Left kidney (tissue), 8 donors: ENCODE data around the gene PTPN5. TPM values are rescaled to one million over a fixed set of nuclear protein-coding genes. Genes with fewer than 3 reads are reported as not detected.
"Not testable (repeated sequence)": the region's sequence is repeated elsewhere in the genome, so short reads cannot be mapped to it uniquely, and the experiment has no call there.

Experiments used
- DNase-seq: peaks from one replicate; pipeline ENCODE4 v3.0.0-alpha.2; 2013
- long read RNA-seq, 8 donors: transcript quantifications; one replicate each; lab custom pipeline, GENCODE V29; 2026
- polyA plus RNA-seq: library from polyadenylated mRNA; unstranded; fragments of 120-200 nt; gene quantifications from one replicate; pipeline ENCODE4 v1.2.1, GENCODE V29; 2013; ENCODE audit not compliant: insufficient read length

Gene PTPN5
- 0.81 TPM for polyA plus RNA-seq
- long read RNA-seq, donor 1, result 0 reads
- long read RNA-seq, donor 2, result 0 reads
- long read RNA-seq, donor 3, result 0 reads
- long read RNA-seq, donor 4, result 0 reads
- long read RNA-seq, donor 5, result 0 reads
- long read RNA-seq, donor 6, result 0 reads
- long read RNA-seq, donor 7, result 0 reads
- long read RNA-seq, donor 8, result 0 reads

DNA sequence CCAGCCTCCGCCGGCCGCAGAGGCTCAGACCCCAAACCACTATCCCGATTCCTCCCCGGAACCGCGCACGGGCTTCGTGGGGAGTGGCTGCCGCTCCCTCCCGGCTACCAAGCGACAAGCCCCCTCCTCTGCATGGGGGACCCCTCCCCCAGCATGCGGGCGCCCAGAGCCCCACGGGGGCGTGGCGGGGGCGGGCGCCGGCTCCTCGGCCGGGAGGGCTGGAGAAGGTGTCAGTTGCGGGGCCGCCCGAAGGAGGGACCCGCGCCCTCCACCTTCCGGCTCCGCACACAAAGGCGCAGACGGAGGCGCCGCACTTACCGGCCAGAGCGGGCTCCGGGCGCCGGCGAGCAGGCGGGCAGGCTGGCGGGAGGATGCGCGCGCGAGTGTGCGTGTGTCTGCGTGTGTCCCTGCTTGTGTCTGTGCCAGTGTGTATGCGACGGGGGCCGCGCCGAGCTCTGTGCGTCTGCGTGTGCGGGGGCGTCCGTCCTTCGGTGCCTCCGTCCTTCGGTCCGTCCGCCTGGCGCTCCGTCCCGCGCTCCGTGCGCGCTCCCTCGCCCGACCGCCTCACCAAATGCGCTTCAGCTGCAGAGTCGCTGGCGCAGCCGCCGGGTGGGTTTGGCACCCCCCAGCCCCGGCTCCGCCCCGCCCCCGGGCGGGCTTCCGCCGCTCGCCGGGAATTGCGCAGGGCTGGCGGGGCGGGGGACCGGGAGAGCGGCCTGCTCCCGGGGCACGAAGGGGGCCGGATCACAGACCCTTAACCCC, at the start of gene PTPN5:
TSS of gene PTPN5 (minus strand) at position 592 of the 762 bp plus-strand sequence. CDS start 19,840 bp downstream, outside the sequence.
- peak; percentile 27 for DNase-seq

DNA sequence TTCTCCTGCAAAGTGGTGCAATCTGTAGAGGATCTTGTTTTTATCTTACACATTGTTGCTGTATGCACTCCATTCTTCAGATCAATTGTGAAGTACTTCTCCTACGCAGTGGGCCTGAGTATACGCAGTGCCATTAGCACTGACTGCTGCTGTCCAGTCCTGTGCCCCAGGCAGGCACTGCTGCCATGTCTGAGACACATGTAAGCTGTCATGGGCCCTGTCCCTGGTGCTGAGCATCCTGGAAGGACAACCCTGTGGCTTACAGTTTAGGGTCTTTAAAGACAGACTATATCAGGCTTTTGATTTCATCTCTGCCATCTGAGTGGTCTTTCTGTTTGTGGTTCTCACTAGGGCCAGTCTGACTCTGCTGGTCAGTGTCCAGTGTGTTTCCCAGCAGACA, 44.8 kb upstream of the PTPN5 start:
- peak; percentile 18 for DNase-seq

DNA sequence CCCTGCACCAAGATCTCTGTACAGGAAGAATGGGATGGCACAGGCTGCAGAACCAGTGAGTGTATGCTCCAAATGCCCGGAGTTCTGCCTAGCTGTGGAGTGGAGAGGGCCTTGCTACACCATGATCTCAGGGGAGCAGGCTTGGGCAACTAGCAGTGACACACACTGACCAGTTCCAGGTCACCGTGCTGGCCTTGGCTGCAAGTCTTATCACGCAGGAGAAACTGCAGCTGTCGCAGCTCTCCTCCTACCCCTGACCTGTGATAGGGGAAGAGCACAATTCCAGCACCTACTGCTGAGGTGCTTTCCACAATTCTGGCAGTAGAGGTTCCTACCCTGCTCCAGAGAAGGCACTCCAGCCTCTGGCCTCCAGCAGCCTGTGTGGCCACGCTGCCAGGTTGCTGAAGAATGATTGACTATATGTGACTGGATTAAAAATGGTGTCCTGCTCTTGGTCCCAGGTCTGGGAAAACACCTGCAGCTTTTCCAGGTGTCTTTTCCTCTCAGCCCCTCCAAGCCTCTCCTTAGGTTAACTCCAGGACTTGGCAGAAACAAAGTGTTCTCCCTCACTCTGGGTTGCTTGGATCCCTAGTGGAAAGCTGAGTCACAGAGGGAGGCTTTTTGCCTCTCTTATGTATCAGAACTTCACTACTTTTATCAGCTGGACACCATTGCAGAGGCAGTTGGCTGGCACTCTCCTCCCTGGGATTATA, 43.3 kb upstream of the PTPN5 start:
- DNase-seq, result no peak

DNA sequence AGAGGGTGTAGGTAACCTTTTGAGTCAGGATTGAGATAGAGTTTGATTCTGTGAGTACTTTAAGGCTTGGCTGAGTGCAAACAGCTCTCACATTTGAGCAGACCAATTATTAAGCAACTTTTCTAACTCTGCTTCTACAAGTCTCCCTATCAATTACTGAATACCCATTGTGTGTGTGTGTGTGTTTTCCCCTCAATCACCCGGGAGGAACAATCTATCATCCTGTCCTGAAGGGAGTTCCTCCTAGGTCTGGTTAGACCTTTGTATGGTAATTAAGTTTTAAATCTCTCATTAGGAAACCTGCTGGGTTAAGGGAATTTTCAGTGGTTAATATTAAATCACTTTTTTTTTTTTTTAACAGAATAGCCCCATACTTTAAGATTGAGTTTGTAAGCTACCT, 28.6 kb upstream of the PTPN5 start:
- not testable (repeated sequence) for DNase-seq

DNA sequence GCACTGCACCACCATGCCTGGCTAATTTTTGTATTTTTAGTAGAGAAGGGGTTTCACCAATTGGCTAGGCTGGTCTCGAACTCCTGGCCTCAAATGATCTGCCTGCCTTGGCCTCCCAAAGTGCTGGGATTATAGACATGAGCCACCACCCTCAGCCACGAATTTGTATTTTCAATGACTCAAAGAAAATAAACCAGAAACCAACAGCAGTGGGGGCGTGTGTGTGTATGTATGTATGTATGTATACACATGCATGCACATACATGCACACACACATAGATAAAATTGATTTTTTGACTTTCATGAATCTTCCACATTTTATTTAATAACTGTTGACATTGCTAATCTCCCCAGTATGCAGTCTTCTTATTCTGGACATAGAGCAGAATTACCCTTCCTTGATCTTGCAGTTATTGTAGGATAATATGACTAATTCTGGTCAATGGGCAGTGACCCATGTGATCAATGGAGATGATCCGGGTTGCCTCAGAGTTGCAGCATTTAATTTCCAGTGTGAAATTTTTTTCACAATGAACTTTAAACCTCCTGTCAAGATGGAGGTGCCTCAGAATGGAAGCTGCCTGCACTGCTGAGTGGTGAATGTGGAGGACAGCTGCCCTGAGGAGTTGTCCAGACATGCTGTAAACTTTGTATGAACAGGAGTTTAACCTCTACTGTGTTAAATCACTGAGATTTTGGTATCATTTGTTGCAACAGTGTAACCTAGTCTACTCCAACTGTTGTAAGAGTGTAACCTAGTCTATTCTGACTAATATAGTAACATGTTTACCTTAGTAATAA, 12.8 kb upstream of the PTPN5 start:
- no peak for DNase-seq

DNA sequence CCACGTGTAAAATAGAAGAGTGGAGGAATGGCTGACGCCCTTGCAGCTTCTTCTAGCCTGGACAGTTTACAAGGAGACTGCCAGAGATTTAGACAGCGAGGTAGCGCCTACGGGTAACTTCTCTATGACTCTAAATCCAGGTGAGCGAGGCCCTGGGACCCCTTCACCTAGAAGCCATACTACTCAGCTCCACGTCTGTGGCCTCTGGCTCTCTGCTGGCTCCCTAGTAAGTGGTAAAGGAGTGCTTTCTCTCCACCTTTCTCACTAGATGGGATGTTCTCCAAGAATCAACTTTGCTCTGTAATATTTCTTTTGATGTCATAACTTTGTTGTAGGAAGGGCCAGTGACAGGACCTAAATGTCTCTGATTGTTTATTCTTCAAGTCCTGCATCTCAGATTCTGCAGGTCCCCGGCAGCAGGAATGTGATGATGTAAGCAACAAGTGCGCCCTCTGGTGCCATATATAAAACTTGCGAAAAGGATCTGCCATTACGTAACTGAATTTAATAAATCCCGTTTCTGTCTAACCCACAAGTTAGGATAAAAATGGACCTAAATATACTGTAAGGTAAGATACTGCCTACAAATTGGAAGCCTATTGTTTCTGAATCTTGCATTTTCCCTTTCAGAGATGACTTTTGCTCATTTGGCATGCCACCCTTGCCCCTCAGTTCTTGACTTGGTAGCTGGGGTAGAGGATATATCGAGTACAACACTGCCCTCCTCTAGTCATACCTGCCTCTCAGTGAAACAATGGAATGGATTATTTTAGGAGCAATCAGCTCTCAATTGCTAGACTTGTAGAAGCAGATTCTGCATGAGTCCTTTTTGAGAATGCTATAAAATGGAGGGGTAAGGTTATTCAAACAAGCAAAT, 11.0 kb upstream of the PTPN5 start:
- DNase-seq, result peak; percentile 74

DNA sequence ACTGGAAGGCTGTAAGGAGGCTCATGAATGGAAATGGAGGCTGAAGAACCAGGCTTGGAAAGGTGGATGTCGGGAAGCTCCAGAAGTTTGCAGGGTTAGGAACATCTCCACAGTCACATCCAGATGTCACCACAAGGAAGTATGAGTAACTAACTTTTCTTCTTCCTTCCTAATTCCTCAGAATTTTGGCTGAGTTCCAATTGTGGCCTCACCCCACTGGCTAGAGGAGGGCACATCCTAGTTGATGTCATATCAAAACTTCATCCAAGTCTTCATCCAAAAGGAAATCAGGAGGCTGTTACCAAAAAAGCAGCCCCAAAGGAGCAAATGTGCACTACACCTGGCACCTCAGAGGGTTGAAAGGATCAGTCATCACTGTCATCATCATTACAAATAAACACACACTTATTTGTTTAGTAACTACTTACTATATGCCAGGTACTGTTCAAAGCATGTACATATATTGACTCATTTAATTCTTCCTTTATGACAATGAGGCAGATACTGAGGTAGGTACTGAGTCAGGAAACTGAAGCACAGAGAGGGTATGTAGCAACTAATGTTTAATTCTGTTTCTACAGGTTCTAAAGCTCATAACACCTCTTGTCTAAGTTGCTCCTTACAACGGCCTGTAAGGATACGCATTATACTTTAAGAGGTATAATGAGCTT, 7.3 kb upstream of the PTPN5 start:
- DNase-seq, result no peak

DNA sequence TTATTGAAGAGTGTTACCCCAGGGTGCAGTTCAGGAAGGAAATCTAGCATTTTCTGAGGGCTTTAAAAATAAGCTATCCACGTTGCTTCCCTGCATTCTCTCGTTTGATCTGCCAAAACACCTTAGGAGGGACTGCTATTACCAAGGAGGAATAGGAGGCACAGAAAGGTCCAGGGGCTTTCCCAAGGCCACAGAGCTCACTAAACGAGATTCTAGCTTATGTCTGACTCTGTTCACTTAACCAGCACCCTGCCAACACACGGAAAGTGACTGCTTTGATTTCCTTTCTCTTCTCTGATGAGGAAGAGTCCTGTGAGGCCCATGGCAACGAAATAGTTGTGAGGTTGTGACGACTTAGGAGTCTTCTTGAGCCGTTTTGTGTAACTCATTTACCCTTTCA, 3.4 kb upstream of the PTPN5 start:
- DNase-seq, result no peak

DNA sequence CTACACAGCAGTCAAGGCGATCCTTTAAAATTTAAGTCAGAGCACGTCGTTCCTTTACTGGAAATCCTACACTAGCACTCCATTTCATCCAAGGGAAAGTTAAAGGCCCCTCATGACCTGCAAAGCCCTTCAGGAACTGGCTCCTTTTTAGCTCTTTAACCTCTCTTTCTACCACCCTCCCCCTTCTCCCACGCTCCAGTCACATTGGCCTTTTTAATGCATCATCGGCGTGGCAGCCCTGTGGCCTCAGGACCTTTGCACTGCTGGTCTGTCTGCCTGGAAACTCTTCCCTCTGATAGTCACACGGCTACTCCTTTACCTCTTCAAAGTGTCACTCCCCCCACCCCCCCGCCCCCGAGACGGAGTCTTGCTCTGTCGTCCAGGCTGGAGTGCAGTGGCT, 1.2 kb upstream of the PTPN5 start:
- no peak for DNase-seq

DNA sequence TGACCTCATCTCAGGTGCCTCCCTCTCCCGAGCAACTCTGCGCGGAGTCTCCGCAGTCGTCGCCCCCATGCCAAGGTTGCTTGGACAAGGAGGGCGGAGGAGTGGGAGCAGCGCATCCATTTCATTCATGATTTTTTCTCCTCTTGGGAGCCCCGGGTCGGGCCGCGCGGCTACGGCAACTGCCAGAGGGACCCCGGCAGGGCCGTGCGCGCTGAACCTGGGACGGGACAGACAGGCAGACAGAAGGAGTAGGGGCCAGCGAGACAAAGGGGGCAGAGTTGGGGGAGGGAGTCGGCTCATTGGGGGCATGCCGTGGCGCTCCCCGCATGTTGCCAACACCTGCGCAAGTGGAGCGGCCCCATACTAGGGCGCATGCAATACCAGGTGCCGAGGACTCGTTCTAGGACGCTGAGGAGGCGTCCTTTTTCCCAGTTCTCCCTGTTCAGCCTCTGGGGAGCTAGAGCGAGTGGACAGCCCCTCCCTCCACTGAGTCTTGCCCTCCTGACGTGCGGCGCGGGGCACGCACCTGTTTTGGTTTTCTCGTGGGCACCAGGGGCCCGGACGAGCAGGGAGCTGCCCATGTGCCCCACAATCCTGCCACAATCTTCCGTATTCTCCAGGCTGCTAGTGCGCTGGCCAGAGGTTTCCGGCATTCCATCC, 501 bp upstream of the PTPN5 start:
- no peak for DNase-seq

DNA sequence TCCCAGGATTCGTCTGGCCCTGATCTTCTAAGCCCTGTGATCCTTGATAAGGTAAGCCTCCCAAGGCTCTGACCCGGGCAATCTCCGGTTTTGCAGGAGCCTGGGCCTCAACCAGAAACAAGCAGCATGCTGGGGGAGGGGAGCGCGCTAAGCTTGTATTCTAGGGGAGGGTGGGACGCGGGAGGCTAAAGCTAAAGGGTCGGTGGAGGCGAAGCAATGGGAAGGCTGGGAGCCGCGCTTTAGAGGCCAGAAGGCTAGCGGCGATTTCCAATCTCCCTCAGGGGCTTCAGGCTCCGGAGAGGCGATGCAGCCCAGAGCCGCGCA, 753 bp downstream of the PTPN5 start:
- DNase-seq, result no peak

DNA sequence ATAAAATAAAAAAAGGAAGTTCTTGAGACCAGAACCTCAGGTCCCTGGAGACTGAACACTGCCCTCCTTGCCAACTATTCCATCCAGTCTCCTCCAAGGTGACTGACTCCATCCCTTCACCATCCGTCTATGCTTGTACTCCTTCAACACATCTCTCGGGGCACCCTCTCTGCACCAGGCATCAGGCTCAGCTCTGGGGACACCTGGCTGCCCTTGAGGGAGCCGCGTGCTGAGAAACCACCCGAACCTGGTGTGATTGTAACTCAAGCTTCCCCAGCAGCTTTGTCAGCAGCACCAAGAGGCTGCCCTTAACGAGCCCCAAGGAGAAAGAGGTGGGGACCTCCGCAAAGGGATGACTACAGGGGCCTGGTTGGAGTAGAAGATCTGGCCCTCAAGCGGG, 1.7 kb downstream of the PTPN5 start:
- DNase-seq, result no peak

DNA sequence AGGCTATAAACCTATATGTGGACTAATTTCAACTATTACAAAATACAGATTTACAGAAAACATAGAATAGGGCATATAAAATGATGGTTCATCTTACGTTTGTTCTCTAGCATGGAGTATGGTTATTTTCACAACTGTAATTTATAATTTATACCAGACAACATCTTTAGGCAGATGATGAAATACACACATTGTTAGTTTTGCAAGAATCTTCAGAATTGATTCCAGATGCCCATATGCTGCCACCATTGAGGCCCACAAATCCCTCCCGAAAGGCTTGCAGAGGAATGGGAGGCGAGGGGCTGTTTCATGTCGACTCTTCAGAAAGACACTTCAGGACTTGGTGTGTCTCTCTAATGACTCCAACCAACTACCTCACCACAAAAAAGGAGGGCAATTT, 6.2 kb downstream of the PTPN5 start:
- DNase-seq, result no peak

DNA sequence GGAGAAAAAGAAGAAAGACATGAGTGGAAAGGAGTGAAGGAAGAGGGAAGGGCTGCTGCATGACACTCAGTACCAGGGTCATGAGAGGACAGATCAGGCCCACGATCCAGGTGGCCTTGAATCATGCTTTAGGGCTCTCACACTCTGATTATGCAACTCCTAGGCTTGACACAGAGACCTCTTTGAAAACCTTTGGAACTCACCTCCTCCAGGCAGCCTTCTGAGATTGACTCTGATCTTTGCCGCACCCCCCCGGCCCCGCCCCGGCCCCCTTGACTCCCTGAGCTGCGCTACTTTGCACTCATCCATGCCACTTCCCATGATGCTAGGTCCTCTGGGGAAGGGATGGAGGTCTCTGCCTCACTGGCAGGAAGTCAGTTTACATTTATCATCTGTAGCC, 10.7 kb downstream of the PTPN5 start:
- no peak for DNase-seq

DNA sequence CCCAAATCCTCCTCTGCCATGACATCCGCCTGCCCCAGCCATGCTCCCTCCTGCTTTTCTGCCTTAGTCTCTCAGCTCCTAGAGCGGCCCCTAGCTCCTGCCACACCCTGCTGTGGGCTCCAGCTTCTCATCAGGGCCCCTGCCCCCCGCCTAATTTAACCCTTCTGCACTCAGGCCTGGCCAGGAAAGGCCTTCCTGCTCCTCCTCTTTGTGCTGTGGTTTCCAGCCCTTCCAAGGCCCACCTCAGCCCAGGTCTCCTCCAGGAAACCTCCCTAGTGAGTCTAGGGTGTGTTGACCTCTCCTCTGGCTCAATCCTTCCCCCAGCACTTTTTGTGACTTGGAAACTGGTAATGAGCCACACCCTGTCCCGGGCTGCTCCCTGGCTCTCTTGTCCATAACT, 11.3 kb downstream of the PTPN5 start:
- DNase-seq, result no peak

DNA sequence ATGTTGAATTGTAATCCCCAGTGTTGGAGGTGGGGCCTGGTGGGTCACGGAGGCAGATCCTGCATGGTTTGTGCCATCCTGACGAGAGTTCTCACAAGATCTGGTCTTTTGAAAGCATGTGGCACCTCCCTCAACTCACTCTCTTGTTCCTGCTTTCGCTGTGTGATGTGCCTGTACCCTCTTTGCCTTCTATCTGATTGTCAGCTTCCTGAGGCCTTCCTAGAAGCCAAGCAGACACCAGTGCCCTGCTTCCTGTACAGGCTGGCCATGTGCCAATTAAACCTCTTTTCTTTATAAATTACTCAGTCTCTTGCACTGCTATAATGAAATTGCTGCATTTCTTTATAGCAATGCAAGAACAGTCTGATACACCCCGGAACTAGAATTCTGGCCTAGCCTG, 13.1 kb downstream of the PTPN5 start:
- DNase-seq, result no peak

DNA sequence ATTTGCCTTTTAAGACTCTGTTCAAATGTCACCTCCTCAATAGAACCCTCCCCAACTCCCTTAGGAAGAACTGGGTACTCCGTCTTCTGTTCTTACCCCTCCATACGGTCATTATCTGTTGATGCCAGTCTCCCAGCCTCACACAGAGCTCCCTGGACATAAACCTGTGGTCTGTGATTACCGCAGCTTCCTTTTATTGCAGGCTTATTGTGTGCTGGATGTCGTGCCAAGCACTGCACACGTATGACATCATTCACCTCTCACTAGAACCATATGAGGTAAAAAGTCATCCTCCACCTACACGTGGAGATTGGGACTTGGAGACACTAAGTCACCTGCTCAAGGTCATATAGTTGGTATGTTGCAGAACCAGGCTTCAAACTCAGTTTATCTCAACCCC, 15.3 kb downstream of the PTPN5 start:
- DNase-seq, result no peak

DNA sequence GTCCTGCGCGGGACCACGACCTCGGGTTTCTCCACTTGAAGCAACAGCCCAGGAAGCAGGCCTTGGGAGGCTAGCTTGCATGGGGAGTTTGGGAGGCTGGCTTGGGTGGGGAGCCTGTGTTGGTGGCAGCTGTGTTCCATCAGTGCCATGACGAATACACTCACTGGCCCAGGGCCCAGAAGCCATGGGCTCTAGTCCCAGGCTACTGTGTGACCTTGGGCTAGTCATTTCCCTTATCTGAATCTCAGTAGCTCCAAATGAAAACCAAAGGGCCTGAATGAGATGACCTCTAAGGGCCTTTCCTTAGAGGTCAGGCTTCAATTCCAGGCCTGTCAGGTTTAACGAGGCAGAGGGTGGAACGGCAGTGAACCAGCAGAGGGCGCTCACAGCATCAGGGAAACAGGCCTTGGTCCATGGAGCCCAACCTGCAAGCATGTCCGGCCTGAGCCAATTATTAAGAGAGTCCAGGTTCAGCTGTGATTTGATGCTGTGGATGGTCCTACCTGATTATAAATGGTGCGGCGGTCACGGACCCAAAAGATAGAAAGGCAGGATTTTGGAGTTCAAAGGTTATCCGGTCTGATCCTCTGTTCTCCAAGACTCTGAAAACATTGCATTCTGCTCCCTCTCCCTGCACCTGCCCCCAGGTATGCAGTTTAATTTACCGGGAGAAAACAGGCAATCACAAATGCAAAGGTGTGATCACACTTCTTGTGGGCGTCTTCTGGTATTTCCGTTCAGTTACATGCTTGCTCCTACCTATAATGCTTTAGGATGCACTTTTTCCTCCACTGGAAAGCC, 15.9 kb downstream of the PTPN5 start:
- peak; percentile 27 for DNase-seq

DNA sequence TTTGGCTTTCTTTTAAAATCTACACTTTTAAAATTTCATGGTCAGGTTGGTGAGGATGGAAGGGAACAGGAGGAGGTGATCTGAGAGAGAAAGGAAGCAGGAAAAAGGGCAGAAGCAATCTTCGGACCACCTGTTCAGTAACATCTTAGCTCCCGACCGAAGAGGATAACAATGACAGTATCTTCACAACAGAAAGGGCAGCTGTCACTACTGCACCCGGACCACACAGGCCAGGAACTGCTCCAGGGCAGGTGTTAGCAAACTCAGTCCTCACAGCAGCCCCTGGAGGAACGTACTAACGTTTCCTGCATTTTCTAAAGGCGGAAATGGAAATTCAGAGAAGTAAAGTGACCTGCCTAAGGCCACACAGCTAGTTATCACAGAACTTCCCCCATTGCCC, 16.8 kb downstream of the PTPN5 start:
- no peak for DNase-seq

DNA sequence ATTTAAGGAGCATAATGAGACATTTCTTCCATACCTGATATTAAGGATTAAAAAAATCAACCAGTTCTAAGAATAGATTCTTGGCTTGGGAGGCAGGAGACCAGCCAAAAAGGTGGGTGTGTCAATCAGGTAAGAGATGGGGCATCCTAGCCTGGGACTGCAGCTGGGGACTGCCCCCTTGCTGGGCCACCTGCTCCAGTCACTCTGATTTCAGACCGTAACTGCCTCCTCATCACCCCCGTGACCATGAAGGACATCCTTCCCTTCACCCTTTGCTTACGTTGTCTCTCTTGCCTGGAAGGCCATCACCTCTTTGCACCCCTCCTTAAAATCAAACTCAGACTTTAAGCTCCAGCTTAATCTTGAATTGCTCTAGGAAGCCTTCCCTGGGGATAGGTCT, 17.9 kb downstream of the PTPN5 start:
- DNase-seq, result no peak
